ENCODE data around the gene CTBP2.

GRCh38 chr10:125091891-125092290 is 68.5 kb downstream of the CTBP2 start:
- TF ChIP-seq POLR2AphosphoS5 (IDR thresholded peaks at IDR 0.05) (no peak), POLR2A (IDR thresholded peaks at IDR 0.05) (no peak), CTCF (IDR thresholded peaks at IDR 0.05) (no peak), EP300 (IDR thresholded peaks at IDR 0.05) (no peak)

Data from stomach (tissue), 4 donors.